Spleen (tissue), 7 donors: ENCODE results near the gene ETV3.

Source experiments
- CTCF ChIP-seq, 11 experiments: fragments of 200-600 bp in 7 of 11; fragments of 450-650 bp in 4 of 11; sonication (generic) in 4 of 11; IDR thresholded peaks in 8 of 11; conservative IDR thresholded peaks in 3 of 11; 1 replicate in 7 of 11; 2 replicates in 4 of 11; pipeline versions ENCODE4 v1.4.0 to v1.8.0; 2016 to 2021; ENCODE audit warnings: antibody characterized with exemption in 11 of 11, inconsistent platforms in 4 of 11, mild to moderate bottlenecking in 1 of 11
- POLR2A ChIP-seq, 3 donors: fragments of 450-650 bp; IDR thresholded peaks; one replicate each; pipeline ENCODE4 v1.5.1; 2017; ENCODE audit warnings: antibody characterized with exemption in 3 of 3, mild to moderate bottlenecking in 1 of 3
- POLR2AphosphoS5 ChIP-seq, 3 donors: sonication (generic); formaldehyde crosslinking; IDR thresholded peaks; one replicate each; pipeline ENCODE4 v1.5.1; 2017; ENCODE audit warnings: antibody characterized with exemption in 3 of 3
- donor health status: DM: no; HTN: no; CAD: no; lungs with moderate emphysema.
- donor health status: DM: no; HTN: no; CAD: no.
- donor health status: DM: no; HTN: no; CAD: no.

GRCh38 chr1:157115851-157116736 lies 22.1 kb downstream of the ETV3 start:
- no peak for TF ChIP-seq CTCF (IDR thresholded peaks at IDR 0.05 in 8 of 11, conservative IDR thresholded peaks at IDR 0.05 in 3 of 11)
- TF ChIP-seq POLR2AphosphoS5 (IDR thresholded peaks at IDR 0.05) = no peak
- TF ChIP-seq POLR2A (IDR thresholded peaks at IDR 0.05) = no peak
